Body of pancreas (tissue), 4 donors: Measurements from ENCODE around the gene PLXNC1. TPM values are rescaled to one million over a fixed set of nuclear protein-coding genes. Genes with fewer than 3 reads are reported as not detected.

Experiments used
- ATAC-seq: fragments of 150-250 bp; one replicate; pipeline ENCODE4 v1.9.1; 2016
- DNase-seq, 4 donors: peaks; one replicate each; pipeline ENCODE4 v3.0.0-alpha.2; 2019
- H3K27ac ChIP-seq, 4 donors: fragments of 200-600 bp; sonication (generic); 1 replicate in 3 of 4; 2 replicates in 1 of 4; pipeline versions ENCODE4 v1.5.1 to v1.6.1; 2016 to 2019; ENCODE audit warnings: mild to moderate bottlenecking in 1 of 4, mixed read lengths in 1 of 4, moderate library complexity in 1 of 4
- H3K27me3 ChIP-seq, 2 donors: fragments of 200-600 bp; sonication (generic); one replicate each; pipeline ENCODE4 v1.6.0; 2016; ENCODE audit warnings: mild to moderate bottlenecking in 1 of 2
- H3K36me3 ChIP-seq, 2 donors: fragments of 200-600 bp; sonication (generic); replicated peaks in 1 of 2; 2 replicates each; pipeline ENCODE4 v1.5.1; 2016; ENCODE audit warnings: low read depth in 2 of 2; ENCODE audit not compliant: insufficient read depth in 1 of 2
- H3K4me1 ChIP-seq: fragments of 200-600 bp; sonication (generic); one replicate; pipeline ENCODE4 v1.6.0; 2016
- H3K4me3 ChIP-seq, 2 donors: fragments of 200-600 bp; sonication (generic); 1 replicate in 1 of 2; 2 replicates in 1 of 2; pipeline ENCODE4 v1.5.1; 2016 to 2019
- H3K9me3 ChIP-seq, 3 donors: fragments of 200-600 bp; sonication (generic); 1 replicate in 2 of 3; 2 replicates in 1 of 3; pipeline ENCODE4 v1.5.1; 2016
- POLR2A ChIP-seq, 3 donors: fragments of 450-650 bp; IDR thresholded peaks; one replicate each; pipeline ENCODE4 v1.6.1; 2016; ENCODE audit warnings: antibody characterized with exemption in 3 of 3, mild to moderate bottlenecking in 2 of 3
- WGBS, 2 donors: methylation state at CpG; one replicate each; pipeline ENCODE4 v1.1.5; 2017; 5-methylcytosine and 5-hydroxymethylcytosine counted together
- intact Hi-C: fragments of 100-400 bp; cut with DNase I; formaldehyde crosslinking; loops from one replicate; pipeline ENCODE4 v1.15.1; 2023
- total RNA-seq, 2 donors: library from RNA; depleted of rRNA; stranded (reverse); fragments of >200 nt; gene quantifications; one replicate each; pipeline ENCODE4 v1.1.0, GENCODE V29; 2016
- TF ChIP-seq, protein P1 (sequence below), 7 experiments: fragments of 450-650 bp in 4 of 7; fragments of 200-600 bp in 3 of 7; sonication (generic) in 3 of 7; IDR thresholded peaks; one replicate each; pipeline ENCODE4 v1.5.1; 2016 to 2019; ENCODE audit warnings: antibody characterized with exemption in 7 of 7

The PLXNC1 gene
- total RNA-seq, 2 donors from 2014 or later, result 3.9 to 4.9 TPM

DNA sequence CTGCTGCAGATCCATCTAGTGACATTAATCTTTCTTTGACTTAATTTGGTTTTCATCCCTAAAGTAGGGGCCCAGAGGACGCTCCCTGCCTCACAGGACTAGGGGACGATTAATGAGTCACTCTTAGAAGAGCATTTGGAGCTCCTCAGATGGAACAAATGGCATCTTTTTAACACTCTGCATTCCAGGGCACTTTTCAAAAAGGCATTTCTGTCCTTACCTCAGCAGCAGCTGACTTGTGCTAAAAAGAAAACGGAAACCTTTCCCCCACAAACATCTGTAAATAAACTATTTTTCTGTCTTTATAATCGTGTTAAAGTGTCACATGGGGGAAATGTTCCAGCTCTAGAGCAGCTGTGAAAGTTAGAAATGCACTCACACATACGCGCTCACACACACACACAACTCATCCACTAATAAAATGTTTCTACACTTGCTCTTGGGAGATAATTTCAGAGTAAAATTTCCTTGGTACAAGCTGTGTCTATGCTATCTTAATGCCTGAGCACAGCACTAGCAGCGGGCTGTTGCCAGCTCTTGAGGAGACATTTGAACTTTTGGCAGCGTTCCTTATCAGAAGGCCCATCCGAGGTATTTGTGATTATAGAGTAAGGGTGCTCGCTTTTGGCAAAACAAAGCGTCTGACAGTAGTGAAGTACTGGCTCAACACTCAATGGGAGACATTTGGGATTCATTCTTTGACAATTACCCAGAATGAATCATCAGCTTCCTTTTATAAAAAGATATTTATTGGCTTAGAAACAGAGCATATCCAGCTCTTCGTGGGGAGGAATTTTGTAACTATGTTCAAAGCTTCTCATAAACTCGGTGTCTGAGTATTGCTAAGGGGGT lies 141.3 kb downstream of the PLXNC1 start:
- intact Hi-C loops, result no loop called here
- TF ChIP-seq, protein P1, sequence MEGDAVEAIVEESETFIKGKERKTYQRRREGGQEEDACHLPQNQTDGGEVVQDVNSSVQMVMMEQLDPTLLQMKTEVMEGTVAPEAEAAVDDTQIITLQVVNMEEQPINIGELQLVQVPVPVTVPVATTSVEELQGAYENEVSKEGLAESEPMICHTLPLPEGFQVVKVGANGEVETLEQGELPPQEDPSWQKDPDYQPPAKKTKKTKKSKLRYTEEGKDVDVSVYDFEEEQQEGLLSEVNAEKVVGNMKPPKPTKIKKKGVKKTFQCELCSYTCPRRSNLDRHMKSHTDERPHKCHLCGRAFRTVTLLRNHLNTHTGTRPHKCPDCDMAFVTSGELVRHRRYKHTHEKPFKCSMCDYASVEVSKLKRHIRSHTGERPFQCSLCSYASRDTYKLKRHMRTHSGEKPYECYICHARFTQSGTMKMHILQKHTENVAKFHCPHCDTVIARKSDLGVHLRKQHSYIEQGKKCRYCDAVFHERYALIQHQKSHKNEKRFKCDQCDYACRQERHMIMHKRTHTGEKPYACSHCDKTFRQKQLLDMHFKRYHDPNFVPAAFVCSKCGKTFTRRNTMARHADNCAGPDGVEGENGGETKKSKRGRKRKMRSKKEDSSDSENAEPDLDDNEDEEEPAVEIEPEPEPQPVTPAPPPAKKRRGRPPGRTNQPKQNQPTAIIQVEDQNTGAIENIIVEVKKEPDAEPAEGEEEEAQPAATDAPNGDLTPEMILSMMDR (IDR thresholded peaks at IDR 0.05), result no peak
- TF ChIP-seq POLR2A (IDR thresholded peaks at IDR 0.05), result no peak
- Histone ChIP-seq H3K36me3 (no peaks in the 10 kb centered on the region), H3K27me3 (no peaks in the 10 kb centered on the region), H3K4me3 (no peak overlapping the region), H3K27ac (no peak overlapping the region), H3K4me1 (no peaks in the 10 kb centered on the region), H3K9me3 (no peaks in the 10 kb centered on the region)
- DNase-seq, result no peak
- peak; percentile 35 for ATAC-seq
- WGBS, 2 donors, result 54 to 58% methylated on average over 13 of the region's 13 CpGs

DNA sequence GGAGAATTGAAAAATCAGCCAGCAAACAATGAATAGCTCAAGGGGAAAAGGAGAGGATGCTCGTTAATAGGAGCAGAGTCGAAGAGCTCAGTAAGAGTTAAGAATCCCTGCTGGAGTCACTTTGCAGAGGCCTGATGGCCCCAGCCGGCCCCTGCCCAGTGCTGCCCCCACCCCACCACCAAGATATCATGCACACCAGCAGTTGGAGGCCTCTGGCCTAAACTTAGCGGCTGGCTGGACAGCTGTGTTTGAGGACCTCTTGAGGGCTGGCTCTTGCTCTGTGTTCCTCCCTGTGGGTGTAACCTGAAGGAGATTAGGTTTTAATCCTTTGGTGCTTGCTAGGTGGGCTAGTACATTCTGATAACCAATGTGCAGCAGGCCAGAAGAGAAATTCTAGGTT lies 142.0 kb downstream of the PLXNC1 start:
- TF ChIP-seq POLR2A (IDR thresholded peaks at IDR 0.05), result no peak
- TF ChIP-seq, protein P1 (IDR thresholded peaks at IDR 0.05), result no peak
- Histone ChIP-seq H3K4me3 (no peak overlapping the region), H3K27ac (no peak overlapping the region), H3K27me3 (no peaks in the 10 kb centered on the region), H3K4me1 (no peaks in the 10 kb centered on the region), H3K9me3 (no peaks in the 10 kb centered on the region), H3K36me3 (no peaks in the 10 kb centered on the region)
- no peak for ATAC-seq
- intact Hi-C loops, result no loop called here
- DNase-seq, result no peak
- WGBS, 2 donors, result 69 to 80% methylated on average over 4 of the region's 4 CpGs

DNA sequence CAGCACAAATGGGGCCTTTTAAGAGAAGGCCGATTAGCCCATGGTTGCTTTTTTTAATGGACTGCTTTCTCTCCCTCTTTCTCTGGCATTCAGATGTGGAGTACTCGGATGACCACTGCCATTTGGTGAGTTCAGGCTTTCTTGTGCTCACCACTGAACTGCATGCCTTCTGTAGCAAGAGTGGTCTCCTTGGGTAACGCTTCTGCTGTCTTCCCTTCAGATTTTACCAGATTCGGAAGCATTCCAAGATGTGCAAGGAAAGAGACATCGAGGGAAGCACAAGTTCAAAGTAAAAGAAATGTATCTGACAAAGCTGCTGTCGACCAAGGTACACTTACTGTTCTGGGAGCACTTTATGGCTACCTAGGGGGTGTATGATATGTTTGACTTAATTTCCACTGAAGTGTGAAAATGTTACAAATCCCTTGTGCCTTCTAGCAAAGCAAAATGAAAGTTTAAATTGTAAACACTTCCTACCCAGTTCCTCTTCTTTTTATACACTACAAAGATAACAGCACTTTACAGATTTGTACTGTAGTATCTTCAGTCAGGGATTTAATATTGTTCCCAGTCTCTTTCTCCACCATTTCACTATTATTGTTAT lies 148.8 kb downstream of the PLXNC1 start:
- ATAC-seq, result no peak
- Histone ChIP-seq H3K4me3 (no peak overlapping the region), H3K27ac (no peak overlapping the region), H3K4me1 (no peaks in the 10 kb centered on the region), H3K36me3 (no peaks in the 10 kb centered on the region), H3K9me3 (no peaks in the 10 kb centered on the region), H3K27me3 (no peaks in the 10 kb centered on the region)
- TF ChIP-seq, protein P1 (IDR thresholded peaks at IDR 0.05), result no peak
- intact Hi-C loops, result no loop called here
- 94 to 97% methylated on average over 6 of the region's 6 CpGs for WGBS, 2 donors
- no peak for DNase-seq

DNA sequence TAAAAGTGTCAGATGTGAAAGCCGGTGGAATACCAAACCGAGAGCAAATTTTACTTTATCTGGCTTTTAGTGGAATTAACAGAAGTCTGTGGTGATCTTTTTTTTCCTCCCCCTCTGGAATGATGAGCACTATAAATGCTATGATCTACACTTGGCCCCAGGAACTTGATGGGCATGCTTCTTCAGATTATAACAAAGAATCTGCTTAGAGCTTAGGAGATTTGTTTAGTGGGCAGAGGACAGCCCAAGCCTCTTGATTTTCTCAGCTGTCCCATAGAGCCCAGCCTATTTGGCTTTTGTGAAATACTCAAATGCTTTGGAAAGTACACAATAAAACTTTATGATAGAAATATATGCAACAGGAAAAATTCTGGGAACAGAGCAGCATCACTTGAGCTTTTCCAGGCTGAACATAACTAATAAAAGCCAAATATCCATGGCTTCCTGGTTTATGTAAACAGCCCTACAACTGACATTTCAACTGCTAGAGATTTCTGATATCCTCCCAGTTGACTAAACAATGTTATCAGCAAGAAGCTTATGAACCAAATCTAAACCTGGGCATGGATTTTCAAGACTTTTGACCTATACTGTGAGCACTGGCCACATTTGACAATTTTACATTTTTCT lies 149.6 kb downstream of the PLXNC1 start:
- ATAC-seq (no peak), DNase-seq (no peak)
- no peak overlapping the region for H3K27ac ChIP-seq
- no peak for TF ChIP-seq POLR2A (IDR thresholded peaks at IDR 0.05)
- TF ChIP-seq, protein P1 (IDR thresholded peaks at IDR 0.05), result no peak
- intact Hi-C loops, result no loop called here
- no peak overlapping the region for H3K4me3 ChIP-seq
- H3K9me3 ChIP-seq, result no peaks in the 10 kb centered on the region
- no peaks in the 10 kb centered on the region for H3K36me3 ChIP-seq
- 93 to 94% methylated on average over 2 of the region's 2 CpGs for WGBS, 2 donors
- no peaks in the 10 kb centered on the region for H3K4me1 ChIP-seq
- H3K27me3 ChIP-seq, result no peaks in the 10 kb centered on the region
